Erythroblast (primary cell): ENCODE measurements around the gene EIF3I.

Experiments
- DNase-seq, 2 experiments: peaks; one replicate each; lab custom pipeline; 2025; lab: John Stamatoyannopoulos, UW
- GATA1 ChIP-seq: IDR thresholded peaks from 2 replicates; pipeline ENCODE4 v1.6.1; 2011; ENCODE audit warnings: low read depth, mild to moderate bottlenecking, control low read depth, low read length, moderate library complexity
- POLR2A ChIP-seq: IDR thresholded peaks from 2 replicates; pipeline ENCODE4 v1.6.1; 2011; ENCODE audit warnings: mild to moderate bottlenecking, low read length

The EIF3I gene

GRCh38 chr1:32234792-32235191 is 12.6 kb downstream of the EIF3I start:
- DNase-seq, result no peak
- no peak for TF ChIP-seq GATA1
- TF ChIP-seq POLR2A, result no peak

GRCh38 chr1:32239337-32239736 is 17.1 kb downstream of the EIF3I start:
- DNase-seq, result no peak
- TF ChIP-seq GATA1 (no peak), POLR2A (no peak)

GRCh38 chr1:32239790-32240139 is 17.6 kb downstream of the EIF3I start:
- no peak for DNase-seq
- peak; percentile 11 for TF ChIP-seq POLR2A
- no peak for TF ChIP-seq GATA1

GRCh38 chr1:32240140-32240951 is 18.1 kb downstream of the EIF3I start:
- no peak for TF ChIP-seq POLR2A
- TF ChIP-seq GATA1, result no peak
- peak; percentile 26 to 61 for DNase-seq

GRCh38 chr1:32241001-32241763 is 19.0 kb downstream of the EIF3I start:
- DNase-seq, result peak; percentile 33 to 49
- no peak for TF ChIP-seq POLR2A
- TF ChIP-seq GATA1, result no peak

- no peak for DNase-seq
- no peak for TF ChIP-seq GATA1
These were observed 20.2 kb downstream of the EIF3I start for GRCh38 chr1:32242341-32242851.

- DNase-seq, result no peak
These were observed 24.7 kb downstream of the EIF3I start, which contains the start of gene FAM167B for GRCh38 chr1:32246888-32247273. Gene FAM167B (plus strand): TSS chr1:32247222. CDS start chr1:32247422, 200 bp downstream.

GRCh38 chr1:32247452-32247851 is 25.2 kb downstream of the EIF3I start:
- TF ChIP-seq GATA1 (no peak), POLR2A (no peak)
- DNase-seq, result no peak

More at GRCh38 chr1:32246888-32247273, 24.7 kb downstream of the EIF3I start, which contains the start of gene FAM167B:
- TF ChIP-seq POLR2A (no peak), GATA1 (no peak)

GRCh38 chr1:32247983-32248889 is 26.0 kb downstream of the EIF3I start:
- peak; percentile 74 to 83 for DNase-seq

GRCh38 chr1:32249831-32250525 is 27.8 kb downstream of the EIF3I start:
- TF ChIP-seq POLR2A, result no peak
- no peak for TF ChIP-seq GATA1
- no peak for DNase-seq

More at GRCh38 chr1:32247983-32248889, 26.0 kb downstream of the EIF3I start:
- TF ChIP-seq GATA1, result no peak
- TF ChIP-seq POLR2A, result no peak

GRCh38 chr1:32250893-32251716 is 28.9 kb downstream of the EIF3I start, which contains the start of gene LCK:
Gene LCK (plus strand): TSS chr1:32251265. CDS start chr1:32274330, 23,065 bp downstream.
- DNase-seq, result no peak
- no peak for TF ChIP-seq GATA1
